Measurements from ENCODE around the gene USH1C.

The USH1C gene

GRCh38 chr11:17575431-17576425, 31.5 kb upstream of the USH1C start (continued):
- no peak for TF ChIP-seq ZBTB10 (tag by site-specific recombination; IDR thresholded peaks at IDR 0.05)
- no peak for TF ChIP-seq ZNF112 (tag by site-specific recombination; IDR thresholded peaks at IDR 0.05)

DNA sequence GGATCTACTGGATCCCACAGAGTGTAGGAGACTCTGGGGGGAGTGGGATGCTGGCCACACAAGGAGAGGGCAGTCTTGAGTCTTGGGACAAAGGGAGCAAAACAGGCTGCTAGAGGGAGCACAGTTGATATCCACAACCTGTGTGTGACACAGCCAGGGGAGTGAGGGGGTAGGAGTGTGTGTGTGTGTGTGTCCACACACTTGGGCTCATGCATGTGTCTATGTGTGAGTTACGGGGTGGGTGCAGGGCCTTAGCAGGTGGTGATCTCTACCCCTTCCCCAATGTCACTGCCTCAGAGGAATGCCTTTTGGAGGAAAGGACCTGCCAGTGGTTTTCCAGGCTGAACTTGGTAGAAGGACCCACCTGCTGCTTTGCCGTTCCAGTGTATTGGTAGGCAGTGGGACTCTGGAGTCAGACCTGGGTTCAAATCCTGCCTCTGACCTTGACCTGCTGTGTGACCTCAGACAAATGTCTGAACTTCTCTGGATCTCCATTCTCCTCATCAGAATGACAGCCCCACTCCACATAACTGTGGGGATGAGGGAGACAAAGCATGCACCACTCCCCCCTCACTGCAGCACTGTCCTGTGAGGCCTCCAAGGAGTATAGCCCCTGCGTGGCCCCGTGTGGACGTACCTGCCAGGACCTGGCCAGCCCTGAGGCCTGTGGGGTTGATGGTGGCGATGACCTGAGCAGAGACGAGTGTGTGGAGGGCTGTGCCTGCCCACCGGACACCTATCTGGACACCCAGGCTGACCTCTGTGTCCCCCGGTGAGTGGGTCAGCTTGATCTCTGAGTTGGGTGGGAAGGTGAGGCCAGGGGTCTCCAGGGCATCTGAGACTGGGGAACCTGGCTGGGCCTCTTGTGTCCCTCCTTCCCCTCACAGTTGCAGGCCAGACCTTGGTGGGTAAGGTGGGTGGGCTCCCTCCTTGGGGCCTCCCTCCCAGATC, 30.2 kb upstream of the USH1C start:
- H3K9me3 ChIP-seq (ENCODE audit: control insufficient read depth, insufficient read depth, low read depth, low read length), result no peaks in the 10 kb centered on the region
- no peak overlapping the region for H3K27ac ChIP-seq (ENCODE audit: extremely low read depth, low read depth, low read length)
- no peaks in the 10 kb centered on the region for H3K4me1 ChIP-seq (ENCODE audit: control insufficient read depth, insufficient read depth, low read length)
- H3K4me3 ChIP-seq (ENCODE audit: low read depth, low read length), result no peak overlapping the region
- ChIA-PET POLR2A (interaction anchor here (0.7 kb wide), 1 partner anchor 147 kb away, joined by 3 read pairs; no protein-coding TSS in a partner anchor), CTCF (interaction anchor here (0.6 to 1.3 kb wide), 3 partner anchors 10 to 35 kb away, joined by 3 to 4 read pairs (median 3); no protein-coding TSS in a partner anchor)
- no peaks in the 10 kb centered on the region for H3K36me3 ChIP-seq (ENCODE audit: control insufficient read depth in 2 of 2, insufficient read depth in 1 of 2, low read length in 2 of 2)
- TF ChIP-seq ZNF169 (tag by site-specific recombination; IDR thresholded peaks at IDR 0.05) (no peak), ZNF214 (tag by site-specific recombination; IDR thresholded peaks at IDR 0.05; ENCODE audit: borderline replicate concordance) (no peak), ZNF654 (tag by site-specific recombination; IDR thresholded peaks at IDR 0.05; ENCODE audit: low read depth) (no peak), ZNF266 (tag by site-specific recombination; IDR thresholded peaks at IDR 0.05; ENCODE audit: low read depth) (no peak), TRIM28 (IDR thresholded peaks at IDR 0.05; ENCODE audit: borderline replicate concordance, low read length) (no peak)
- TF ChIP-seq, protein P1, sequence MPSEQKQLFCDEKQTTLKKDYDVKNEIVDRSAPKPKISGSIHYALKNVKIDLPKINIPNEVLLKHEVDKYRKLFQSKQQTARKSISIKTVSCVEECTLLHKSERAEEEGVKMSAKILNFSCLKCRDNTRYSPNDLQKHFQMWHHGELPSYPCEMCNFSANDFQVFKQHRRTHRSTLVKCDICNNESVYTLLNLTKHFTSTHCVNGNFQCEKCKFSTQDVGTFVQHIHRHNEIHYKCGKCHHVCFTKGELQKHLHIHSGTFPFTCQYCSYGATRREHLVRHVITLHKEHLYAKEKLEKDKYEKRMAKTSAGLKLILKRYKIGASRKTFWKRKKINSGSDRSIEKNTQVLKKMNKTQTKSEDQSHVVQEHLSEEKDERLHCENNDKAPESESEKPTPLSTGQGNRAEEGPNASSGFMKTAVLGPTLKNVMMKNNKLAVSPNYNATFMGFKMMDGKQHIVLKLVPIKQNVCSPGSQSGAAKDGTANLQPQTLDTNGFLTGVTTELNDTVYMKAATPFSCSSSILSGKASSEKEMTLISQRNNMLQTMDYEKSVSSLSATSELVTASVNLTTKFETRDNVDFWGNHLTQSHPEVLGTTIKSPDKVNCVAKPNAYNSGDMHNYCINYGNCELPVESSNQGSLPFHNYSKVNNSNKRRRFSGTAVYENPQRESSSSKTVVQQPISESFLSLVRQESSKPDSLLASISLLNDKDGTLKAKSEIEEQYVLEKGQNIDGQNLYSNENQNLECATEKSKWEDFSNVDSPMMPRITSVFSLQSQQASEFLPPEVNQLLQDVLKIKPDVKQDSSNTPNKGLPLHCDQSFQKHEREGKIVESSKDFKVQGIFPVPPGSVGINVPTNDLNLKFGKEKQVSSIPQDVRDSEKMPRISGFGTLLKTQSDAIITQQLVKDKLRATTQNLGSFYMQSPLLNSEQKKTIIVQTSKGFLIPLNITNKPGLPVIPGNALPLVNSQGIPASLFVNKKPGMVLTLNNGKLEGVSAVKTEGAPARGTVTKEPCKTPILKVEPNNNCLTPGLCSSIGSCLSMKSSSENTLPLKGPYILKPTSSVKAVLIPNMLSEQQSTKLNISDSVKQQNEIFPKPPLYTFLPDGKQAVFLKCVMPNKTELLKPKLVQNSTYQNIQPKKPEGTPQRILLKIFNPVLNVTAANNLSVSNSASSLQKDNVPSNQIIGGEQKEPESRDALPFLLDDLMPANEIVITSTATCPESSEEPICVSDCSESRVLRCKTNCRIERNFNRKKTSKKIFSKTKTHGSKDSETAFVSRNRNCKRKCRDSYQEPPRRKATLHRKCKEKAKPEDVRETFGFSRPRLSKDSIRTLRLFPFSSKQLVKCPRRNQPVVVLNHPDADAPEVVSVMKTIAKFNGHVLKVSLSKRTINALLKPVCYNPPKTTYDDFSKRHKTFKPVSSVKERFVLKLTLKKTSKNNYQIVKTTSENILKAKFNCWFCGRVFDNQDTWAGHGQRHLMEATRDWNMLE (tag by site-specific recombination; conservative IDR thresholded peaks at IDR 0.05; ENCODE audit: low read depth), result no peak

GRCh38 chr11:17573526-17573925, 29.3 kb upstream of the USH1C start:
- H3K27ac ChIP-seq (ENCODE audit: extremely low read depth, low read depth, low read length), result no peak overlapping the region
- no peaks in the 10 kb centered on the region for H3K36me3 ChIP-seq (ENCODE audit: control insufficient read depth in 2 of 2, insufficient read depth in 1 of 2, low read length in 2 of 2)
- ChIA-PET CTCF (interaction anchor here (0.7 to 1.3 kb wide), 2 partner anchors 9 to 129 kb away, joined by 3 to 4 read pairs; no protein-coding TSS in a partner anchor), POLR2A (interaction anchor here (0.7 kb wide), 1 partner anchor 148 kb away, joined by 3 read pairs; no protein-coding TSS in a partner anchor)
- H3K4me3 ChIP-seq (ENCODE audit: low read depth, low read length), result no peak overlapping the region
- H3K4me1 ChIP-seq (ENCODE audit: control insufficient read depth, insufficient read depth, low read length), result no peaks in the 10 kb centered on the region
- no peaks in the 10 kb centered on the region for H3K9me3 ChIP-seq (ENCODE audit: control insufficient read depth, insufficient read depth, low read depth, low read length)
- no peak for TF ChIP-seq ZNF692 (tag by site-specific recombination; IDR thresholded peaks at IDR 0.05)
- TF ChIP-seq, protein P2, sequence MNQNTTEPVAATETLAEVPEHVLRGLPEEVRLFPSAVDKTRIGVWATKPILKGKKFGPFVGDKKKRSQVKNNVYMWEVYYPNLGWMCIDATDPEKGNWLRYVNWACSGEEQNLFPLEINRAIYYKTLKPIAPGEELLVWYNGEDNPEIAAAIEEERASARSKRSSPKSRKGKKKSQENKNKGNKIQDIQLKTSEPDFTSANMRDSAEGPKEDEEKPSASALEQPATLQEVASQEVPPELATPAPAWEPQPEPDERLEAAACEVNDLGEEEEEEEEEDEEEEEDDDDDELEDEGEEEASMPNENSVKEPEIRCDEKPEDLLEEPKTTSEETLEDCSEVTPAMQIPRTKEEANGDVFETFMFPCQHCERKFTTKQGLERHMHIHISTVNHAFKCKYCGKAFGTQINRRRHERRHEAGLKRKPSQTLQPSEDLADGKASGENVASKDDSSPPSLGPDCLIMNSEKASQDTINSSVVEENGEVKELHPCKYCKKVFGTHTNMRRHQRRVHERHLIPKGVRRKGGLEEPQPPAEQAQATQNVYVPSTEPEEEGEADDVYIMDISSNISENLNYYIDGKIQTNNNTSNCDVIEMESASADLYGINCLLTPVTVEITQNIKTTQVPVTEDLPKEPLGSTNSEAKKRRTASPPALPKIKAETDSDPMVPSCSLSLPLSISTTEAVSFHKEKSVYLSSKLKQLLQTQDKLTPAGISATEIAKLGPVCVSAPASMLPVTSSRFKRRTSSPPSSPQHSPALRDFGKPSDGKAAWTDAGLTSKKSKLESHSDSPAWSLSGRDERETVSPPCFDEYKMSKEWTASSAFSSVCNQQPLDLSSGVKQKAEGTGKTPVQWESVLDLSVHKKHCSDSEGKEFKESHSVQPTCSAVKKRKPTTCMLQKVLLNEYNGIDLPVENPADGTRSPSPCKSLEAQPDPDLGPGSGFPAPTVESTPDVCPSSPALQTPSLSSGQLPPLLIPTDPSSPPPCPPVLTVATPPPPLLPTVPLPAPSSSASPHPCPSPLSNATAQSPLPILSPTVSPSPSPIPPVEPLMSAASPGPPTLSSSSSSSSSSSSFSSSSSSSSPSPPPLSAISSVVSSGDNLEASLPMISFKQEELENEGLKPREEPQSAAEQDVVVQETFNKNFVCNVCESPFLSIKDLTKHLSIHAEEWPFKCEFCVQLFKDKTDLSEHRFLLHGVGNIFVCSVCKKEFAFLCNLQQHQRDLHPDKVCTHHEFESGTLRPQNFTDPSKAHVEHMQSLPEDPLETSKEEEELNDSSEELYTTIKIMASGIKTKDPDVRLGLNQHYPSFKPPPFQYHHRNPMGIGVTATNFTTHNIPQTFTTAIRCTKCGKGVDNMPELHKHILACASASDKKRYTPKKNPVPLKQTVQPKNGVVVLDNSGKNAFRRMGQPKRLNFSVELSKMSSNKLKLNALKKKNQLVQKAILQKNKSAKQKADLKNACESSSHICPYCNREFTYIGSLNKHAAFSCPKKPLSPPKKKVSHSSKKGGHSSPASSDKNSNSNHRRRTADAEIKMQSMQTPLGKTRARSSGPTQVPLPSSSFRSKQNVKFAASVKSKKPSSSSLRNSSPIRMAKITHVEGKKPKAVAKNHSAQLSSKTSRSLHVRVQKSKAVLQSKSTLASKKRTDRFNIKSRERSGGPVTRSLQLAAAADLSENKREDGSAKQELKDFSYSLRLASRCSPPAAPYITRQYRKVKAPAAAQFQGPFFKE (tag by site-specific recombination; IDR thresholded peaks at IDR 0.05; ENCODE audit: borderline replicate concordance), result no peak
- no peak for TF ChIP-seq GLIS1 (tag by site-specific recombination; IDR thresholded peaks at IDR 0.05)
- TF ChIP-seq SP7 (tag by site-specific recombination; IDR thresholded peaks at IDR 0.05), result no peak
